NT2/D1 (cell line): ENCODE results near the gene MUSK.

ENCODE experiments used
- YY1 ChIP-seq: IDR thresholded peaks from 2 replicates; pipeline ENCODE4 v1.6.1; 2011; ENCODE audit not compliant: insufficient read length, insufficient read depth
- ZNF274 ChIP-seq: IDR thresholded peaks from 2 replicates; pipeline ENCODE4 v1.6.1; 2011; ENCODE audit warnings: mild to moderate bottlenecking, low read depth, low read length

DNA sequence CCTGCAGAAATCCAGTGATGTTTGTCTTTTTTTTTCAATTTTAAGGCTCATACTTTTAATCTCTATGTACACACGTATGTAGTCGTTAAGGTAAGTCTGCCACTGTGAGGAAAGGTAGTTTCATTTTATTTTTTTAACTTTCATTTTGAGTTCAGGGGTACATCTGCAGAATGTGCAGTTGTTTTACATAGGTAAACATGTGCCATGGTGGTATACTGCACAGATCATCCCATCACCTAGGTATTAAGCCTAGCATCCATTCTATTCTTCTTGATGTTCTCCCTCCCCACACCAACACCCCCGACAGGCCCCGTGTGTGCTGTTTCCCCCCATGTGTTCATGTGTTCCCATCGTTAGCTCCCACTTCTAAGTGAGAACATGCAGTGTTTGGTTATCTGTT lies 19.7 kb downstream of the MUSK start:
- TF ChIP-seq YY1 = no peak
- TF ChIP-seq ZNF274 = no peak
